Testis (tissue), 3 donors: ENCODE results near the gene PIP5K1B. TPM values are rescaled to one million over a fixed set of nuclear protein-coding genes. Genes with fewer than 3 reads are reported as not detected.

Experiments
- DNase-seq: peaks from one replicate; pipeline ENCODE4 v3.0.0-alpha.2; 2019
- H3K27ac ChIP-seq, 2 donors: fragments of 200-600 bp; sonication (generic); one replicate each; pipeline ENCODE4 v1.5.1; 2019
- H3K27me3 ChIP-seq: fragments of 200-600 bp; sonication (generic); one replicate; pipeline ENCODE4 v1.5.1; 2019
- H3K36me3 ChIP-seq: fragments of 200-600 bp; sonication (generic); one replicate; pipeline ENCODE4 v1.5.1; 2017; ENCODE audit warnings: low read depth; ENCODE audit errors: missing control alignments
- H3K4me1 ChIP-seq: fragments of 200-600 bp; sonication (generic); one replicate; pipeline ENCODE4 v1.5.1; 2019
- H3K4me3 ChIP-seq, 2 donors: fragments of 200-600 bp; sonication (generic); one replicate each; pipeline ENCODE4 v1.5.1; 2017 to 2019
- H3K9me3 ChIP-seq: fragments of 200-600 bp; sonication (generic); one replicate; pipeline ENCODE4 v1.5.1; 2017
- CTCF ChIP-seq, 3 experiments: fragments of 450-650 bp in 2 of 3; fragments of 200-600 bp in 1 of 3; sonication (generic) in 1 of 3; IDR thresholded peaks; one replicate each; pipeline ENCODE4 v1.5.1; 2016 to 2019; ENCODE audit warnings: antibody characterized with exemption in 3 of 3, mild to moderate bottlenecking in 2 of 3, moderate library complexity in 1 of 3
- POLR2A ChIP-seq: fragments of 450-650 bp; IDR thresholded peaks from one replicate; pipeline ENCODE4 v1.6.1; 2017; ENCODE audit warnings: antibody characterized with exemption, mild to moderate bottlenecking, moderate library complexity
- WGBS, 2 donors: methylation state at CpG; one replicate each; pipeline ENCODE4 v1.1.5; 2018; 5-methylcytosine and 5-hydroxymethylcytosine counted together
- intact Hi-C: fragments of 100-400 bp; cut with DNase I; formaldehyde crosslinking; loops from one replicate; pipeline ENCODE4 v1.15.1; 2023; ENCODE audit warnings: low total_unique reads
- polyA plus RNA-seq: library from polyadenylated mRNA; stranded (reverse); fragments of 350-450 nt; fragmentation: Illumina TruSeq; extraction: RNeasy Lipid Tissue Mini Kit (QIAGEN cat#74804); gene quantifications from one replicate; pipeline ENCODE4 v1.2.3, GENCODE V29; 2014; ENCODE audit warnings: low read depth, low replicate concordance; ENCODE audit not compliant: insufficient read depth
- total RNA-seq, 2 donors: library from RNA; depleted of rRNA; stranded (reverse); fragments of >200 nt; gene quantifications; one replicate each; pipeline ENCODE4 v1.2.3, GENCODE V29; 2016

Gene PIP5K1B
- total and polyA plus RNA-seq, 3 donors from 2014 or later, result 53.6 to 70.5 (median 66.9) TPM

- no peak overlapping the region for H3K27ac ChIP-seq
- no peaks in the 10 kb centered on the region for H3K4me1 ChIP-seq
- no peak overlapping the region for H3K4me3 ChIP-seq
- DNase-seq, result no peak
- intact Hi-C loops, result no loop called here
- TF ChIP-seq POLR2A (no peak), CTCF (IDR thresholded peaks at IDR 0.05) (no peak)
- H3K36me3 ChIP-seq, result no peaks in the 10 kb centered on the region
- no peaks in the 10 kb centered on the region for H3K27me3 ChIP-seq
- WGBS, 2 donors, result 88 to 100% methylated on average over 1 of the region's 1 CpG
- no peaks in the 10 kb centered on the region for H3K9me3 ChIP-seq
These were observed 32.8 kb upstream of the PIP5K1B start for GRCh38 chr9:68672215-68672614.

GRCh38 chr9:68672625-68673024, 32.4 kb upstream of the PIP5K1B start:
- no peak overlapping the region for H3K27ac ChIP-seq
- H3K36me3 ChIP-seq, result no peaks in the 10 kb centered on the region
- intact Hi-C loops, result no loop called here
- no peak overlapping the region for H3K4me3 ChIP-seq
- TF ChIP-seq POLR2A (no peak), CTCF (IDR thresholded peaks at IDR 0.05) (no peak)
- no peaks in the 10 kb centered on the region for H3K9me3 ChIP-seq
- no peak for DNase-seq
- no peaks in the 10 kb centered on the region for H3K27me3 ChIP-seq
- no peaks in the 10 kb centered on the region for H3K4me1 ChIP-seq

- Histone ChIP-seq H3K9me3 (no peaks in the 10 kb centered on the region), H3K36me3 (no peaks in the 10 kb centered on the region), H3K4me1 (no peaks in the 10 kb centered on the region), H3K27me3 (no peaks in the 10 kb centered on the region), H3K4me3 (no peak overlapping the region), H3K27ac (no peak overlapping the region)
- WGBS, 2 donors, result 31 to 36% methylated on average over 5 of the region's 5 CpGs
- intact Hi-C loops, result no loop called here
- peak; percentile 42 for DNase-seq
- TF ChIP-seq POLR2A (no peak), CTCF (IDR thresholded peaks at IDR 0.05) (peak in 1 of 3 experiments; percentile 43)
These were observed 26.6 kb upstream of the PIP5K1B start for GRCh38 chr9:68678430-68678829.

GRCh38 chr9:68683433-68683832, 21.6 kb upstream of the PIP5K1B start:
- H3K27me3 ChIP-seq, result no peaks in the 10 kb centered on the region
- no peaks in the 10 kb centered on the region for H3K36me3 ChIP-seq
- intact Hi-C loops, result no loop called here
- H3K9me3 ChIP-seq, result no peaks in the 10 kb centered on the region
- no peak overlapping the region for H3K27ac ChIP-seq
- 73 to 74% methylated on average over 2 of the region's 2 CpGs for WGBS, 2 donors
- H3K4me3 ChIP-seq, result no peak overlapping the region
- DNase-seq, result no peak
- no peak for TF ChIP-seq POLR2A
- no peak for TF ChIP-seq CTCF (IDR thresholded peaks at IDR 0.05)
- no peaks in the 10 kb centered on the region for H3K4me1 ChIP-seq

- no peak overlapping the region for H3K4me3 ChIP-seq
- TF ChIP-seq POLR2A (no peak), CTCF (IDR thresholded peaks at IDR 0.05) (no peak)
- 88 to 91% methylated on average over 3 of the region's 3 CpGs for WGBS, 2 donors
- no peaks in the 10 kb centered on the region for H3K36me3 ChIP-seq
- H3K9me3 ChIP-seq, result no peaks in the 10 kb centered on the region
- H3K27me3 ChIP-seq, result no peaks in the 10 kb centered on the region
- intact Hi-C loops, result no loop called here
- no peak overlapping the region for H3K27ac ChIP-seq
- no peaks in the 10 kb centered on the region for H3K4me1 ChIP-seq
- DNase-seq, result no peak
These were observed 19.8 kb upstream of the PIP5K1B start for GRCh38 chr9:68685213-68685612.
